Endothelial cell of umbilical vein (primary cell): Measurements from ENCODE around the gene MRPL12. TPM values are rescaled to one million over a fixed set of nuclear protein-coding genes. Genes with fewer than 3 reads are reported as not detected.

Experiments
- BruUV-seq: library from RNA; stranded (reverse); fragments of 400-500 nt; replicated peaks from 2 replicates; lab custom pipeline; 2021; lab: Mats Ljungman, UMichigan
- CTCF ChIA-PET: fragments of 300-600, 350-600 bp; sonication (Branson Sonifier 250); formaldehyde crosslinking; loops from one replicate; lab custom pipeline; 2021; ENCODE audit warnings: antibody characterized with exemption, inconsistent platforms; lab: Charles Lee
- POLR2A ChIA-PET: fragments of 300-600, 350-600 bp; sonication (Branson Sonifier 250); formaldehyde crosslinking; loops from one replicate; lab custom pipeline; 2021; ENCODE audit warnings: antibody characterized with exemption, inconsistent platforms; lab: Charles Lee
- DNase-seq: peaks from one replicate; pipeline ENCODE4 v3.0.0-alpha.2; 2011; ENCODE audit warnings: low read depth, low spot score
- FAIRE-seq: peaks from 2 replicates; lab custom pipeline; 2011; peaks lifted over from hg19 to GRCh38; lab: Jason Lieb, UNC
- H2AFZ ChIP-seq: 2 replicates; pipeline ENCODE4 v1.6.0; 2012; ENCODE audit warnings: low read depth, low read length, control low read depth, inconsistent platforms
- H3K27ac ChIP-seq: 2 replicates; pipeline ENCODE4 v1.5.1; 2011; ENCODE audit warnings: low read depth, mild to moderate bottlenecking, control low read depth, low read length, moderate library complexity; ENCODE audit not compliant: insufficient read depth
- H3K27me3 ChIP-seq, 2 experiments: 2 replicates each; pipeline versions ENCODE4 v1.6.0 to v1.6.1; 2011; ENCODE audit warnings: low read length in 2 of 2, mixed read lengths in 1 of 2; ENCODE audit not compliant: control insufficient read depth in 2 of 2, insufficient read depth in 2 of 2
- H3K36me3 ChIP-seq, 2 experiments: 2 replicates in 1 of 2; 3 replicates in 1 of 2; pipeline ENCODE4 v1.5.1; 2011; ENCODE audit warnings: low read length in 2 of 2, mild to moderate bottlenecking in 1 of 2, moderate library complexity in 1 of 2; ENCODE audit not compliant: control insufficient read depth in 2 of 2, insufficient read depth in 2 of 2; ENCODE audit errors: extremely low read depth in 1 of 2
- H3K4me1 ChIP-seq: 3 replicates; pipeline ENCODE4 v1.5.1; 2011; ENCODE audit warnings: mild to moderate bottlenecking, low read length; ENCODE audit not compliant: control insufficient read depth, insufficient read depth; ENCODE audit errors: extremely low read depth
- H3K4me2 ChIP-seq: 2 replicates; pipeline ENCODE4 v1.6.1; 2011; ENCODE audit warnings: low read length, control low read depth, mixed read lengths; ENCODE audit not compliant: insufficient read depth
- H3K4me3 ChIP-seq, 3 experiments: fragments of 200-600 bp in 1 of 3; sonication (generic), shearing (Covaris generic) in 1 of 3; replicated peaks in 1 of 3; 2 replicates each; pipeline ENCODE4 v1.5.1; 2011 to 2016; ENCODE audit warnings: control low read depth in 3 of 3, low read length in 3 of 3, mild to moderate bottlenecking in 2 of 3, inconsistent platforms in 1 of 3, low read depth in 1 of 3, moderate library complexity in 1 of 3; ENCODE audit not compliant: insufficient read depth in 1 of 3
- H3K79me2 ChIP-seq: 2 replicates; pipeline ENCODE4 v1.6.0; 2012; ENCODE audit warnings: low read length, inconsistent platforms; ENCODE audit not compliant: control insufficient read depth, insufficient read depth
- H3K9ac ChIP-seq: replicated peaks from 2 replicates; pipeline ENCODE3; 2011; ENCODE audit warnings: low read length, control low read depth; ENCODE audit not compliant: insufficient read depth; ENCODE audit errors: extremely low read depth
- H3K9me1 ChIP-seq: replicated peaks from 3 replicates; pipeline ENCODE4 v1.6.0; 2011; ENCODE audit warnings: mild to moderate bottlenecking, low read length; ENCODE audit not compliant: control insufficient read depth, insufficient read depth; ENCODE audit errors: extremely low read depth
- H3K9me3 ChIP-seq: replicated peaks from 2 replicates; pipeline ENCODE4 v1.5.1; 2012; ENCODE audit warnings: low read length, inconsistent platforms; ENCODE audit not compliant: control insufficient read depth, insufficient read depth
- H4K20me1 ChIP-seq: replicated peaks from 2 replicates; pipeline ENCODE3; 2011; ENCODE audit warnings: mild to moderate bottlenecking, low read length; ENCODE audit not compliant: control insufficient read depth, insufficient read depth; ENCODE audit errors: extremely low read depth
- EZH2 ChIP-seq: IDR thresholded peaks from 2 replicates; pipeline ENCODE4 v1.6.1; 2012; ENCODE audit warnings: borderline replicate concordance, low read depth, mild to moderate bottlenecking, moderate library complexity, low read length, inconsistent platforms; ENCODE audit not compliant: severe bottlenecking
- FOS ChIP-seq: IDR thresholded peaks from 2 replicates; pipeline ENCODE4 v1.6.1; 2011; ENCODE audit warnings: mild to moderate bottlenecking, low read length, moderate library complexity, borderline replicate concordance; ENCODE audit not compliant: insufficient read depth
- JUN ChIP-seq: IDR thresholded peaks from 2 replicates; pipeline ENCODE4 v1.6.1; 2011; ENCODE audit warnings: borderline replicate concordance, low read depth; ENCODE audit not compliant: insufficient read length, insufficient read depth
- MYC ChIP-seq: IDR thresholded peaks from one replicate; pipeline ENCODE4 v1.6.1; 2011; ENCODE audit warnings: mild to moderate bottlenecking, low read depth, low read length
- POLR2A ChIP-seq: IDR thresholded peaks from 2 replicates; pipeline ENCODE4 v1.6.1; 2012; ENCODE audit warnings: low read depth, mild to moderate bottlenecking, control low read depth, low read length
- dilution Hi-C: fragments of 300-500 bp; cut with MboI; formaldehyde crosslinking; loops from one replicate; pipeline ENCODE4 v1.15.0; 2019; ENCODE audit warnings: low sequenced_read_pairs; ENCODE audit not compliant: extremely low pct_ligation_motif_present
- intact Hi-C: fragments of 100-400 bp; cut with micrococcal nuclease; formaldehyde crosslinking; loops from one replicate; pipeline ENCODE4 v1.10.0; 2022
- polyA plus RNA-seq, 4 experiments: library from polyadenylated mRNA; depleted of rRNA in 3 of 4; stranded (reverse) in 3 of 4; unstranded in 1 of 4; fragments of >200 nt; gene quantifications; 2 replicates each; pipeline versions ENCODE4 v1.2.1 to v1.2.3, GENCODE V29; 2011 to 2012; ENCODE audit warnings: missing spikeins in 1 of 4
- total RNA-seq: library from RNA; stranded (reverse); gene quantifications from 2 replicates; pipeline ENCODE4 v1.2.3, GENCODE V29; 2021
- TF ChIP-seq, protein P1 (sequence below), 2 donors: IDR thresholded peaks; 1 replicate in 1 of 2; 2 replicates in 1 of 2; pipeline ENCODE4 v1.5.1; 2011; ENCODE audit warnings: low read length in 2 of 2, mild to moderate bottlenecking in 2 of 2, moderate library complexity in 2 of 2, control low read depth in 1 of 2, inconsistent platforms in 1 of 2, low read depth in 1 of 2; ENCODE audit not compliant: insufficient read depth in 1 of 2; ENCODE audit errors: extremely low read depth in 1 of 2

MRPL12 gene
- total and polyA plus RNA-seq, 2 donors (not counting 3 experiments of a cell fraction or from before 2014, with no cell fraction given) = 91.9 to 99.9 TPM

DNA sequence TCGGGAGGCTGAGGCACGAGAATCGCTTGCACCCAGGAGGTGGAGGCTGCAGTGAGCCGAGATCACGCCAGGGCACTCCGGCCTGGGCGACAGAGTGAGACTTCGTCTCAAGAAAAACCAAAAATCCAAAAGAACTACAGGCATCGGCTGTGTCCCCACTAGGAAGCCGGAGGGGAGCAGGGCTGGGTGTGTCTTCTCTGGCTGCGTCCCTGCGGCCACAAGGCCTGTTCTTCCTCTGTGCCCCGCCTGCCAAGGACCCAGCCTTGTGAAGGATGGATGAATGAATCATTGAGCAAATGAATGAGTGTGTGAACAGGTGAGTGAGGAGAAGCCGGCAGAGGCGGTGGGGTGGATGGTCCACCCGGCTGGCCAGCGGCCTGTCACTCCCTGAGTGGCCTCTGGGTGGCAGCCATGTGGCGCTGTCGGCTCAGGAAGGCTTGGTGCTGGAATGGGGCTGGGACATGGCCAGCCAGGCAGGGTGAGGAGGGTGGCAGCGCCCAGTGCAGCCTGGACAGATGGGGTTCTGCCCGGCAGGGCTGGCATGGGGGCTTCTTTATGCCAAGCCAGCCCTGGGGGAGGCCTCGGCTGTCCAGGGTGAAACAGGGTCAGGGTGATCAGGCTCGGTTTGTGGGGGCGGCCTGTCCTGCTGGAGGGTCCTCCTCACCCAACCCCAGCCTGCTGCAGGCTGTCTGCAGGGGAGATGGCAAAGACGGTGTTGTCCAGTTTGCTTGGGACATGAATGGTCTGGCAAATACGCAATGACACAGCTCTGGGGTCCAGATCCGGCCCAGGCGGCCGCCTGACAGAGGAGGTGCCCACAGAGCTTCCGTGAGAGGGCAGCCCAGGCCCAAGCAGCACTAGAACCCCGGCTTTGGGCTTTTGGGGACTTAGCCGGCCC, 30.6 kb downstream of the MRPL12 start:
- dilution Hi-C loops = no loop called here
- CTCF ChIA-PET = interaction anchor here (1.0 to 1.5 kb wide), 3 partner anchors 21 to 118 kb away, joined by 3 to 6 read pairs (median 3); partner anchors contain the start of gene SLC25A10
- DNase-seq = peak; percentile 55

More for the DNA sequence above, 30.6 kb downstream of the MRPL12 start:
- Histone ChIP-seq H3K9ac (no peak overlapping the region), H3K9me3 (no peaks in the 10 kb centered on the region), H3K27me3 (no peaks in the 10 kb centered on the region), H3K27ac (no peak overlapping the region), H4K20me1 (no peaks in the 10 kb centered on the region), H2AFZ (no peak overlapping the region), H3K9me1 (no peaks in the 10 kb centered on the region), H3K36me3 (no peaks in the 10 kb centered on the region), H3K79me2 (no peaks in the 10 kb centered on the region), H3K4me1 (no peaks in the 10 kb centered on the region), H3K4me2 (no peak overlapping the region), H3K4me3 (no peak overlapping the region)
- peak; percentile 81 for FAIRE-seq
- POLR2A ChIA-PET = interaction anchor here (1.0 kb wide), 1 partner anchor 100 kb away, joined by 3 read pairs; the partner anchor contains the start of gene MCRIP1
- BruUV-seq = no TSS peak
- intact Hi-C loops = loop anchor here (1.0 kb wide), 1 partner anchor 127 kb away; the partner anchor contains the start of gene P4HB
- TF ChIP-seq MYC = no peak
- no peak for TF ChIP-seq JUN
- TF ChIP-seq, protein P1, sequence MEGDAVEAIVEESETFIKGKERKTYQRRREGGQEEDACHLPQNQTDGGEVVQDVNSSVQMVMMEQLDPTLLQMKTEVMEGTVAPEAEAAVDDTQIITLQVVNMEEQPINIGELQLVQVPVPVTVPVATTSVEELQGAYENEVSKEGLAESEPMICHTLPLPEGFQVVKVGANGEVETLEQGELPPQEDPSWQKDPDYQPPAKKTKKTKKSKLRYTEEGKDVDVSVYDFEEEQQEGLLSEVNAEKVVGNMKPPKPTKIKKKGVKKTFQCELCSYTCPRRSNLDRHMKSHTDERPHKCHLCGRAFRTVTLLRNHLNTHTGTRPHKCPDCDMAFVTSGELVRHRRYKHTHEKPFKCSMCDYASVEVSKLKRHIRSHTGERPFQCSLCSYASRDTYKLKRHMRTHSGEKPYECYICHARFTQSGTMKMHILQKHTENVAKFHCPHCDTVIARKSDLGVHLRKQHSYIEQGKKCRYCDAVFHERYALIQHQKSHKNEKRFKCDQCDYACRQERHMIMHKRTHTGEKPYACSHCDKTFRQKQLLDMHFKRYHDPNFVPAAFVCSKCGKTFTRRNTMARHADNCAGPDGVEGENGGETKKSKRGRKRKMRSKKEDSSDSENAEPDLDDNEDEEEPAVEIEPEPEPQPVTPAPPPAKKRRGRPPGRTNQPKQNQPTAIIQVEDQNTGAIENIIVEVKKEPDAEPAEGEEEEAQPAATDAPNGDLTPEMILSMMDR (IDR thresholded peaks at IDR 0.05; ENCODE audit: extremely low read depth in 1 of 2, insufficient read depth in 1 of 2, low read depth in 1 of 2, low read length in 2 of 2) = peak; percentile 92 to 93
- TF ChIP-seq FOS = no peak
- TF ChIP-seq POLR2A = no peak
- TF ChIP-seq EZH2 = no peak
